Keratinocyte (primary cell): Measurements from ENCODE around the gene FARP1. TPM values are rescaled to one million over a fixed set of nuclear protein-coding genes. Genes with fewer than 3 reads are reported as not detected.

Experiments
- DNase-seq: peaks from one replicate; pipeline ENCODE4 v3.0.0-alpha.2; 2011; ENCODE audit warnings: low read depth, missing footprints, low spot score
- FAIRE-seq: peaks from 2 replicates; lab custom pipeline; 2011; peaks lifted over from hg19 to GRCh38; lab: Jason Lieb, UNC
- H2AFZ ChIP-seq: 2 replicates; pipeline ENCODE4 v1.6.0; 2012; ENCODE audit warnings: low read length, control low read depth, inconsistent platforms; ENCODE audit not compliant: control insufficient read depth
- H3K27ac ChIP-seq: 2 replicates; pipeline ENCODE4 v1.5.1; 2011; ENCODE audit warnings: low read length; ENCODE audit not compliant: control insufficient read depth, insufficient read depth
- H3K27me3 ChIP-seq: 3 replicates; pipeline ENCODE4 v1.6.0; 2011; ENCODE audit warnings: low read length; ENCODE audit not compliant: control insufficient read depth, insufficient read depth; ENCODE audit errors: extremely low read depth
- H3K36me3 ChIP-seq, 2 experiments: 2 replicates in 1 of 2; 3 replicates in 1 of 2; pipeline ENCODE4 v1.5.1; 2011; ENCODE audit warnings: low read length in 2 of 2, mild to moderate bottlenecking in 1 of 2; ENCODE audit not compliant: control insufficient read depth in 2 of 2, insufficient read depth in 2 of 2; ENCODE audit errors: extremely low read depth in 1 of 2
- H3K4me1 ChIP-seq: 3 replicates; pipeline ENCODE4 v1.5.1; 2011; ENCODE audit warnings: low read length; ENCODE audit not compliant: control insufficient read depth, insufficient read depth; ENCODE audit errors: extremely low read depth
- H3K4me2 ChIP-seq: 3 replicates; pipeline ENCODE4 v1.6.0; 2011; ENCODE audit warnings: low read depth, low read length; ENCODE audit not compliant: control insufficient read depth, insufficient read depth; ENCODE audit errors: extremely low read depth
- H3K4me3 ChIP-seq, 3 experiments: fragments of 200-600 bp in 1 of 3; sonication (generic) in 1 of 3; 2 replicates in 2 of 3; 3 replicates in 1 of 3; pipeline ENCODE4 v1.5.1; 2011 to 2016; ENCODE audit warnings: low read length in 3 of 3, mild to moderate bottlenecking in 3 of 3, control low read depth in 2 of 3, inconsistent platforms in 1 of 3, low read depth in 1 of 3, mixed read lengths in 1 of 3, mixed run types in 1 of 3, moderate library complexity in 1 of 3; ENCODE audit not compliant: control insufficient read depth in 2 of 3, insufficient read depth in 2 of 3; ENCODE audit errors: extremely low read depth in 1 of 3
- H3K79me2 ChIP-seq: 2 replicates; pipeline ENCODE4 v1.6.0; 2012; ENCODE audit warnings: low read length; ENCODE audit not compliant: control insufficient read depth, insufficient read depth
- H3K9ac ChIP-seq: 3 replicates; pipeline ENCODE4 v1.6.0; 2011; ENCODE audit warnings: low read length; ENCODE audit not compliant: control insufficient read depth, insufficient read depth; ENCODE audit errors: extremely low read depth
- H3K9me1 ChIP-seq: 3 replicates; pipeline ENCODE4 v1.6.0; 2011; ENCODE audit warnings: low read length; ENCODE audit not compliant: control insufficient read depth, insufficient read depth; ENCODE audit errors: extremely low read depth
- H3K9me3 ChIP-seq: 2 replicates; pipeline ENCODE4 v1.5.1; 2012; ENCODE audit warnings: low read depth, low read length; ENCODE audit not compliant: control insufficient read depth
- H4K20me1 ChIP-seq: 3 replicates; pipeline ENCODE4 v1.6.0; 2011; ENCODE audit warnings: low read length; ENCODE audit not compliant: control insufficient read depth, insufficient read depth; ENCODE audit errors: extremely low read depth
- CTCF ChIP-seq, 3 experiments: IDR thresholded peaks in 1 of 3; conservative IDR thresholded peaks in 1 of 3; optimal IDR thresholded peaks in 1 of 3; 2 replicates in 2 of 3; 3 replicates in 1 of 3; pipeline versions ENCODE3 to v1.5.1; 2011; ENCODE audit warnings: low read length in 3 of 3, mild to moderate bottlenecking in 3 of 3, moderate library complexity in 2 of 3, control low read depth in 1 of 3, inconsistent platforms in 1 of 3; ENCODE audit not compliant: insufficient read depth in 2 of 3; ENCODE audit errors: extremely low read depth in 1 of 3
- EZH2 ChIP-seq: IDR thresholded peaks from one replicate; pipeline ENCODE4 v1.6.1; 2012; ENCODE audit warnings: inconsistent platforms, mild to moderate bottlenecking, low read length, moderate library complexity
- dilution Hi-C: fragments of 300-500 bp; cut with MboI; formaldehyde crosslinking; loops from one replicate; pipeline ENCODE4 v1.7.0; 2020; ENCODE audit warnings: low sequenced_read_pairs; ENCODE audit not compliant: extremely low pct_ligation_motif_present
- polyA plus RNA-seq, 5 experiments: library from polyadenylated mRNA; depleted of rRNA in 3 of 5; stranded (reverse) in 3 of 5; stranded (forward) in 1 of 5; unstranded in 1 of 5; fragments of >200 nt; gene quantifications; 1 replicate in 1 of 5; 2 replicates in 3 of 5; 3 replicates in 1 of 5; pipeline versions ENCODE4 v1.2.1 to v1.2.3, GENCODE V29; 2011 to 2012; ENCODE audit warnings: missing spikeins in 2 of 5, low read depth in 1 of 5, low replicate concordance in 1 of 5

Gene FARP1
- polyA plus RNA-seq, 1 donor (not counting 4 experiments of a cell fraction or from before 2014, with no cell fraction given), result 10.3 TPM

GRCh38 chr13:98300956-98301641 is 158.2 kb downstream of the FARP1 start:
- FAIRE-seq, result no peak

GRCh38 chr13:98301721-98302120 is 158.8 kb downstream of the FARP1 start:
- TF ChIP-seq CTCF (optimal IDR thresholded peaks at IDR 0.05 in 1 of 3, IDR thresholded peaks at IDR 0.05 in 1 of 3, conservative IDR thresholded peaks at IDR 0.05 in 1 of 3; ENCODE audit: extremely low read depth in 1 of 3, insufficient read depth in 2 of 3, low read length in 3 of 3) (no peak), EZH2 (no peak)
- Histone ChIP-seq H2AFZ (no peak overlapping the region), H3K4me3 (no peak overlapping the region), H3K4me2 (no peak overlapping the region), H3K27ac (no peak overlapping the region), H3K9ac (no peak overlapping the region), H3K79me2 (no peaks in the 10 kb centered on the region), H3K9me3 (no peaks in the 10 kb centered on the region), H3K36me3 (no peaks in the 10 kb centered on the region), H4K20me1 (no peaks in the 10 kb centered on the region), H3K27me3 (no peaks in the 10 kb centered on the region), H3K9me1 (no peaks in the 10 kb centered on the region), H3K4me1 (peaks cover 2% of the 10 kb centered on the region)
- no peak for FAIRE-seq
- dilution Hi-C loops, result no loop called here
- no peak for DNase-seq

More at GRCh38 chr13:98300956-98301641, 158.2 kb downstream of the FARP1 start:
- no peaks in the 10 kb centered on the region for H3K9me3 ChIP-seq
- no peaks in the 10 kb centered on the region for H3K9me1 ChIP-seq
- dilution Hi-C loops, result no loop called here
- no peak overlapping the region for H3K4me3 ChIP-seq
- no peak overlapping the region for H2AFZ ChIP-seq
- DNase-seq, result no peak
- TF ChIP-seq EZH2 (no peak), CTCF (optimal IDR thresholded peaks at IDR 0.05 in 1 of 3, IDR thresholded peaks at IDR 0.05 in 1 of 3, conservative IDR thresholded peaks at IDR 0.05 in 1 of 3; ENCODE audit: extremely low read depth in 1 of 3, insufficient read depth in 2 of 3, low read length in 3 of 3) (no peak)
- no peaks in the 10 kb centered on the region for H3K36me3 ChIP-seq
- H3K9ac ChIP-seq, result no peak overlapping the region
- H3K79me2 ChIP-seq, result no peaks in the 10 kb centered on the region
- H3K27me3 ChIP-seq, result no peaks in the 10 kb centered on the region
- H3K4me2 ChIP-seq, result no peak overlapping the region
- no peak overlapping the region for H3K27ac ChIP-seq
- H4K20me1 ChIP-seq, result no peaks in the 10 kb centered on the region
- peaks cover 2% of the 10 kb centered on the region for H3K4me1 ChIP-seq
